ENCODE data around the gene TRAPPC2. TPM values are rescaled to one million over a fixed set of nuclear protein-coding genes. Genes with fewer than 3 reads are reported as not detected.

TRAPPC2 gene
- total RNA-seq, 1 donor: 28.1 TPM

DNA sequence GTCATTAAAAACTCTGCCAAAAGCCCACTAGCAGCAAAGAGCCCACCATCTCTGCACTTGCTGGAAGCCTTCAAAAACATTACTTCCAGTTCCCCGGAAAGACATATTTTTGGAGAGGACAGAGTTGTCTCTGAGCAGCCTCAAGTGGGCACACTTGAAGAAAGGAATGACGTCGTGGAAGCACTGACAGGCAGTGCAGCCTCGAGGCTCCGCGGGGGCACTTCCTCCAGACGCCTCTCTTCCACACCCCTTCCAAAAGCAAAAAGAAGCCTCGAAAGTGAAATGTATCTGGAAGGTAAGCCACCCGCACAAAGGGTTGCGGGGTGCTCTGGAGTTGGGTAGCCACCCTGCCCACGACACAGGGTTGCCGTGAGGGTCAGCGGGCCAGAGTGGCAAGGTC, 26.0 kb upstream of the TRAPPC2 start:
- TF ChIP-seq CTCF (IDR thresholded peaks at IDR 0.05; ENCODE audit: insufficient read depth, low read depth, low read length): no peak
- H3K4me3 ChIP-seq (ENCODE audit: low read depth, low read length): no peak overlapping the region

DNA sequence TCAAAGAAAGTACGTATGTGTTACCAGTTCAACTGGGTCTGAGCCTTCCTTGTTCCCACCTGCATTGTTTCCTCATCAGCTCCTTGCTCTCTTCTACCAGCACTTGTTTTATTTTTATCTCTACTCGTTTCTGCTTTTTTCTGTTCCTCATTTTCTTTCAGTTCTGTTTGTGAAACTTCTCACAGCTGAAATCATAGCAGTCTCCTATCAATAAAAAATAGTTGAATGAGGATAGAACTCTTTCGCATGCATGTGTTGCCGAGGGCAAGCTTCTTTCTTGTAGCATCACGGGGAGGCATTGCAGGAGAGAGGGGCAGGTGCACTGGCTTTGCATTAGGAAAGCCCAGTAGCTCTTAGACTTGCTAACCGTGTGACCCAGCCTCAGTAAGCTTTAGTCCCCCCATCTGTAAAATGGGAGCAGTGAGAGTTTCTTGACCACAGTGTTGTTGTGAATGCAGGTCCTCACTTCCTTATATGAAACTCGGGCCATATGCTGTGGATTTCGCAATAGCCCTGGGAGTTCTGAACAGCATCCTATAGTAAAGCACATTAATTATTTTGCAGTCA, 24.8 kb upstream of the TRAPPC2 start:
- no peak for TF ChIP-seq CTCF (IDR thresholded peaks at IDR 0.05; ENCODE audit: insufficient read depth, low read depth, low read length)
- DNase-seq (ENCODE audit: low read depth): no peak
- no peak overlapping the region for H3K4me3 ChIP-seq (ENCODE audit: low read depth, low read length)

More for the DNA sequence above, 26.0 kb upstream of the TRAPPC2 start:
- DNase-seq (ENCODE audit: low read depth): no peak

GRCh38 chrX:13756381-13756780, 22.0 kb upstream of the TRAPPC2 start:
- DNase-seq (ENCODE audit: low read depth): no peak
- TF ChIP-seq CTCF (IDR thresholded peaks at IDR 0.05; ENCODE audit: insufficient read depth, low read depth, low read length): no peak
- H3K4me3 ChIP-seq (ENCODE audit: low read depth, low read length): no peak overlapping the region

- no peak for DNase-seq (ENCODE audit: low read depth)
- H3K4me3 ChIP-seq (ENCODE audit: low read depth, low read length): no peak overlapping the region
- no peak for TF ChIP-seq CTCF (IDR thresholded peaks at IDR 0.05; ENCODE audit: insufficient read depth, low read depth, low read length)
Observed at GRCh38 chrX:13755254-13755653, 20.8 kb upstream of the TRAPPC2 start.

GRCh38 chrX:13754765-13755164, 20.3 kb upstream of the TRAPPC2 start:
- TF ChIP-seq CTCF (IDR thresholded peaks at IDR 0.05; ENCODE audit: insufficient read depth, low read depth, low read length): no peak
- no peak overlapping the region for H3K4me3 ChIP-seq (ENCODE audit: low read depth, low read length)
- DNase-seq (ENCODE audit: low read depth): no peak

DNA sequence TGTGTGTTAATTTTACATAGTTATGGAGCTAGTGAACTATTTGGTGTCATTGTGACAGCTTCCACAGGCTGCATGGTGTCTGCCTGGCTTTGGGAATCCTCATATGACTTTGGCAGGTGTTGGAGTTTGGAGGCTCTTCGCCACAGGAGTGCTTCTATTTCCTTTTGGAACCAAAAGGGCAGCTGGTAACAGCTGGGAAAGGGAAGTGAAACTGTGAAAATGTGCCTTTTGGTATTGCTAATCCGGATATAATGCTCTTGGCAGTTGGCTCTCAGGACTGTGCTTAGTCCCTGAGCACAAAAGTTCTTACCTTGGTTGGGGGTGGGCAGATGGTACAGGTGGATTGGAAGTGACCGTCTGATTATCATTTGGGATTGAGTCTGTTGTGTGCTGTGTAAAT, 18.2 kb upstream of the TRAPPC2 start:
- H3K4me3 ChIP-seq (ENCODE audit: low read depth, low read length): no peak overlapping the region
- DNase-seq (ENCODE audit: low read depth): no peak
- no peak for TF ChIP-seq CTCF (IDR thresholded peaks at IDR 0.05; ENCODE audit: insufficient read depth, low read depth, low read length)

GRCh38 chrX:13752141-13752540, 17.7 kb upstream of the TRAPPC2 start:
- no peak overlapping the region for H3K4me3 ChIP-seq (ENCODE audit: low read depth, low read length)
- DNase-seq (ENCODE audit: low read depth): no peak
- no peak for TF ChIP-seq CTCF (IDR thresholded peaks at IDR 0.05; ENCODE audit: insufficient read depth, low read depth, low read length)

All from fibroblast of villous mesenchyme (primary cell).